B cell (primary cell): ENCODE measurements around the gene OR4K1. TPM values are rescaled to one million over a fixed set of nuclear protein-coding genes. Genes with fewer than 3 reads are reported as not detected.

Experiments
- ATAC-seq: fragments of 200-7000 bp; cut with Tn5 transposase; one replicate; pipeline ENCODE4 v1.10.0; 2021; ENCODE audit warnings: low read depth, mild to moderate bottlenecking, moderate number of reproducible peaks, moderate library complexity
- CTCF ChIA-PET: fragments of 350-600 bp; sonication (Branson Sonifier 250); formaldehyde crosslinking; loops from one replicate; lab custom pipeline; 2021; ENCODE audit warnings: antibody characterized with exemption, inconsistent platforms; lab: Charles Lee
- POLR2A ChIA-PET: fragments of 350-600 bp; sonication (Branson Sonifier 250); formaldehyde crosslinking; loops from one replicate; lab custom pipeline; 2021; ENCODE audit warnings: antibody characterized with exemption; lab: Charles Lee
- DNase-seq: peaks from one replicate; pipeline ENCODE4 v3.0.0; 2013
- H2AFZ ChIP-seq: 2 replicates; pipeline ENCODE4 v1.6.1; 2012; ENCODE audit warnings: mild to moderate bottlenecking, low read depth, low read length; ENCODE audit not compliant: insufficient read depth, poor library complexity, severe bottlenecking
- H3K27ac ChIP-seq, 2 donors: 1 replicate in 1 of 2; 2 replicates in 1 of 2; pipeline ENCODE4 v1.5.1; 2012 to 2013; ENCODE audit warnings: low read length in 2 of 2, mild to moderate bottlenecking in 2 of 2, moderate library complexity in 1 of 2
- H3K27me3 ChIP-seq, 4 experiments: fragments of 200-600 bp in 1 of 4; sonication (generic) in 1 of 4; replicated peaks in 1 of 4; 1 replicate in 2 of 4; 2 replicates in 2 of 4; pipeline versions ENCODE4 v1.6.1 to v1.7.0; 2013 to 2016; ENCODE audit warnings: low read length in 3 of 4, mild to moderate bottlenecking in 2 of 4, mixed read lengths in 1 of 4, moderate library complexity in 1 of 4; ENCODE audit not compliant: insufficient read depth in 4 of 4, control insufficient read depth in 3 of 4; ENCODE audit errors: control extremely low read depth in 1 of 4
- H3K36me3 ChIP-seq, 2 experiments: replicated peaks in 1 of 2; 1 replicate in 1 of 2; 2 replicates in 1 of 2; pipeline versions ENCODE4 v1.6.1 to v1.7.1; 2013; ENCODE audit warnings: low read length in 1 of 2; ENCODE audit not compliant: insufficient read depth in 2 of 2, control insufficient read depth in 1 of 2; ENCODE audit errors: control extremely low read depth in 1 of 2, extremely low read depth in 1 of 2
- H3K4me1 ChIP-seq, 2 donors: fragments of 200-600 bp in 1 of 2; sonication (generic) in 1 of 2; 1 replicate in 1 of 2; 2 replicates in 1 of 2; pipeline versions ENCODE4 v1.5.1 to v1.6.1; 2013 to 2017; ENCODE audit warnings: low read length in 2 of 2; ENCODE audit not compliant: control insufficient read depth in 2 of 2, insufficient read depth in 2 of 2
- H3K4me2 ChIP-seq: replicated peaks from 2 replicates; pipeline ENCODE3; 2012; ENCODE audit warnings: mild to moderate bottlenecking, low read depth, low read length; ENCODE audit not compliant: poor library complexity, severe bottlenecking
- H3K4me3 ChIP-seq, 5 experiments: fragments of 200-600 bp in 1 of 5; sonication (generic) in 1 of 5; 1 replicate in 3 of 5; 2 replicates in 2 of 5; pipeline versions ENCODE4 v1.5.1 to v1.7.0; 2011 to 2016; ENCODE audit warnings: low read length in 4 of 5, mild to moderate bottlenecking in 4 of 5, low read depth in 2 of 5, control low read depth in 1 of 5, moderate library complexity in 1 of 5; ENCODE audit not compliant: insufficient read depth in 1 of 5; ENCODE audit errors: control extremely low read depth in 1 of 5, extremely low read depth in 1 of 5
- H3K79me2 ChIP-seq: fragments of 200-600 bp; sonication (generic); one replicate; pipeline ENCODE4 v1.6.0; 2016; ENCODE audit warnings: low read length; ENCODE audit not compliant: control insufficient read depth, insufficient read depth
- H3K9ac ChIP-seq: fragments of 200-600 bp; sonication (generic); 2 replicates; pipeline ENCODE4 v1.6.1; 2017; ENCODE audit warnings: mild to moderate bottlenecking, low read length, moderate library complexity
- H3K9me3 ChIP-seq, 3 donors: one replicate each; pipeline versions ENCODE4 v1.6.1 to v1.7.1; 2013; ENCODE audit warnings: low read length in 2 of 3; ENCODE audit not compliant: control insufficient read depth in 2 of 3, insufficient read depth in 1 of 3; ENCODE audit errors: control extremely low read depth in 1 of 3
- H4K20me1 ChIP-seq: 2 replicates; pipeline ENCODE4 v1.6.0; 2012; ENCODE audit warnings: mild to moderate bottlenecking, low read length; ENCODE audit not compliant: insufficient read depth, control insufficient read depth, poor library complexity, severe bottlenecking
- H3K27ac Mint-ChIP-seq: one replicate; pipeline ENCODE4 v1.8.0; 2021; ENCODE audit warnings: mixed read lengths
- H3K27me3 Mint-ChIP-seq: one replicate; pipeline ENCODE4 v1.8.0; 2021; ENCODE audit warnings: mixed read lengths
- H3K4me1 Mint-ChIP-seq: one replicate; pipeline ENCODE4 v1.8.0; 2021; ENCODE audit warnings: mixed read lengths
- H3K4me3 Mint-ChIP-seq: one replicate; pipeline ENCODE4 v1.8.0; 2021; ENCODE audit warnings: mixed read lengths
- H3K9me3 Mint-ChIP-seq: one replicate; pipeline ENCODE4 v1.8.0; 2022; ENCODE audit warnings: mixed read lengths; ENCODE audit not compliant: insufficient read depth
- CTCF ChIP-seq: fragments of 200-600 bp; IDR thresholded peaks from one replicate; pipeline ENCODE4 v1.8.0; 2022; ENCODE audit warnings: antibody characterized with exemption, mild to moderate bottlenecking
- EZH2 ChIP-seq: IDR thresholded peaks from 2 replicates; pipeline ENCODE4 v1.6.1; 2012; ENCODE audit warnings: borderline replicate concordance, low read depth, mild to moderate bottlenecking, moderate library complexity, low read length; ENCODE audit not compliant: insufficient read depth, poor library complexity, severe bottlenecking
- WGBS: methylation state at CpG from one replicate; pipeline ENCODE4 v1.1.5; 2013; ENCODE audit warnings: missing lambda C conversion rate; ENCODE audit not compliant: insufficient coverage; 5-methylcytosine and 5-hydroxymethylcytosine counted together
- intact Hi-C: fragments of 100-400 bp; cut with micrococcal nuclease; formaldehyde crosslinking; loops from one replicate; pipeline ENCODE4 v1.10.0; 2022
- polyA plus RNA-seq: library from polyadenylated mRNA; depleted of rRNA; stranded (reverse); fragments of >200 nt; gene quantifications from 2 replicates; pipeline ENCODE4 v1.2.3, GENCODE V29; 2012
- total RNA-seq, 2 donors: library from RNA; stranded (reverse); fragments of 120-200 nt in 1 of 2; gene quantifications; 1 replicate in 1 of 2; 2 replicates in 1 of 2; pipeline versions ENCODE4 v1.2.3 to v1.2.4, GENCODE V29; 2013 to 2022

The OR4K1 gene
- total and polyA plus RNA-seq, 2 donors (not counting 1 experiment from before 2014, with no cell fraction given), result not detected

DNA sequence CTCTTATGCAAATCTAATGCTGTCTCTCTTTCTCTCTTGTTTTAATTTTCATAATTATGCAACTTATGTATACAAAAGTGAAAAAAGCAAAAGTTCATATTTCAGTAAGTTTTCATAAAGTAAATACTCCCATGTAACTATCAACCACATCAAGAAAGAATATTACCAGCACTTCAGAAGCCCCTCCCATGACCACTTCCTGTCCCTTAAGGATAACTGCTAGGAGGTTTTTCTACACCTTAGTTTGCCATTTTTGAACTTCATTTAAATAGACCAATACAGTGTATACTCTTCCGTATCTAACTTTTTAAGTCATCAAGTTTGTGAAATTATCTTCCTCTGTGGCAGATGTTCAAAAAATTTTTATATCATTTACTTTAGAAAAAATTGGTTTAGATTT is 44.1 kb downstream of the OR4K1 start:
- H3K4me1 ChIP-seq, result no peaks in the 10 kb centered on the region
- H3K4me3 ChIP-seq, result no peak overlapping the region
- Mint-ChIP-seq H3K9me3 (no peaks in the 10 kb centered on the region), H3K27me3 (no peaks in the 10 kb centered on the region), H3K4me3 (no peak overlapping the region), H3K4me1 (no peaks in the 10 kb centered on the region), H3K27ac (no peak overlapping the region)
- no peaks in the 10 kb centered on the region for H4K20me1 ChIP-seq
- H3K79me2 ChIP-seq, result no peaks in the 10 kb centered on the region
- POLR2A ChIA-PET, result no interaction called here
- ATAC-seq (no peak), DNase-seq (no peak)
- CTCF ChIA-PET, result no interaction called here
- H3K9me3 ChIP-seq, result no peaks in the 10 kb centered on the region
- no peak overlapping the region for H2AFZ ChIP-seq
- TF ChIP-seq EZH2, result no peak
- no peak for TF ChIP-seq CTCF
- H3K27me3 ChIP-seq, result no peaks in the 10 kb centered on the region
- WGBS, result no CpG with 5 or more reads among the region's 1 CpG
- H3K27ac ChIP-seq, result no peak overlapping the region
- H3K36me3 ChIP-seq, result no peaks in the 10 kb centered on the region
- H3K4me2 ChIP-seq, result no peak overlapping the region
- intact Hi-C loops, result no loop called here
- no peak overlapping the region for H3K9ac ChIP-seq

- TF ChIP-seq EZH2 (no peak), CTCF (no peak)
- H3K27ac Mint-ChIP-seq, result no peak within 1 kb of the TSS
- no peak within 1 kb of the TSS for H3K27ac ChIP-seq
- no peaks in the 10 kb centered on the region for H3K4me1 ChIP-seq
- CTCF ChIA-PET, result no interaction called here
- WGBS, result no CpG with 5 or more reads among the region's 3 CpGs
- no peaks in the 10 kb centered on the region for H3K27me3 ChIP-seq
- no peaks in the 10 kb centered on the region for H4K20me1 ChIP-seq
- no peak for ATAC-seq
- H2AFZ ChIP-seq, result no peak within 1 kb of the TSS
- no peaks in the 10 kb centered on the region for H3K9me3 Mint-ChIP-seq
- H3K4me2 ChIP-seq, result no peak within 1 kb of the TSS
- H3K27me3 Mint-ChIP-seq, result no peaks in the 10 kb centered on the region
- H3K9ac ChIP-seq, result no peak within 1 kb of the TSS
- POLR2A ChIA-PET, result no interaction called here
- no peak for DNase-seq
- H3K36me3 ChIP-seq, result no peaks in the 10 kb centered on the region
- no peak within 1 kb of the TSS for H3K4me3 ChIP-seq
- H3K4me3 Mint-ChIP-seq, result no peak within 1 kb of the TSS
- no peaks in the 10 kb centered on the region for H3K79me2 ChIP-seq
- H3K9me3 ChIP-seq, result no peaks in the 10 kb centered on the region
- intact Hi-C loops, result no loop called here
- H3K4me1 Mint-ChIP-seq, result no peaks in the 10 kb centered on the region
These were observed 44.6 kb downstream of the OR4K1 start, which contains the start of gene OR4K15 for GRCh38 chr14:19975291-19975690. Gene OR4K15 (plus strand): TSS chr14:19975591. CDS start chr14:19975591, 0 bp downstream.

Other genes starting within 250 kb of the OR4K1 start
- gene OR11H2, start 217.0 kb upstream of the OR4K1 start, total RNA-seq, result not detected in 2 replicates
- not detected in 2 replicates for gene OR11H2, start 217.0 kb upstream of the OR4K1 start, polyA plus RNA-seq
- gene OR4Q3, start 187.3 kb upstream of the OR4K1 start, total RNA-seq, result not detected in 2 replicates
- not detected in 2 replicates for gene OR4Q3, start 187.3 kb upstream of the OR4K1 start, polyA plus RNA-seq
- not detected in 2 replicates for gene OR4M1, start 157.4 kb upstream of the OR4K1 start, total RNA-seq
- not detected in 2 replicates for gene OR4M1, start 157.4 kb upstream of the OR4K1 start, polyA plus RNA-seq
- not detected in 2 replicates for gene OR4N2, start 127.1 kb upstream of the OR4K1 start, total RNA-seq
- gene OR4N2, start 127.1 kb upstream of the OR4K1 start, polyA plus RNA-seq, result not detected in 2 replicates
- gene OR4K2, start 55.8 kb upstream of the OR4K1 start, total RNA-seq, result not detected in 2 replicates
- gene OR4K2, start 55.8 kb upstream of the OR4K1 start, polyA plus RNA-seq, result not detected in 2 replicates
- not detected in 2 replicates for gene OR4K5, start 10.3 kb upstream of the OR4K1 start, total RNA-seq
- not detected in 2 replicates for gene OR4K5, start 10.3 kb upstream of the OR4K1 start, polyA plus RNA-seq
- gene OR4K15, start 44.7 kb downstream of the OR4K1 start, total RNA-seq, result not detected in 2 replicates
- gene OR4K15, start 44.7 kb downstream of the OR4K1 start, polyA plus RNA-seq, result not detected in 2 replicates
- gene OR4Q2, start 71.2 kb downstream of the OR4K1 start, total RNA-seq, result not detected in 2 replicates
- gene OR4Q2, start 71.2 kb downstream of the OR4K1 start, polyA plus RNA-seq, result not detected in 2 replicates
- not detected in 2 replicates for gene OR4K14, start 88.4 kb downstream of the OR4K1 start, total RNA-seq
- not detected in 2 replicates for gene OR4K14, start 88.4 kb downstream of the OR4K1 start, polyA plus RNA-seq
- gene OR4K13, start 105.1 kb downstream of the OR4K1 start, total RNA-seq, result not detected in 2 replicates
- not detected in 2 replicates for gene OR4K13, start 105.1 kb downstream of the OR4K1 start, polyA plus RNA-seq
- not detected in 2 replicates for gene OR4L1, start 129.1 kb downstream of the OR4K1 start, total RNA-seq
- not detected in 2 replicates for gene OR4L1, start 129.1 kb downstream of the OR4K1 start, polyA plus RNA-seq
- gene OR4K17, start 179.8 kb downstream of the OR4K1 start, total RNA-seq, result not detected in 2 replicates
- not detected in 2 replicates for gene OR4K17, start 179.8 kb downstream of the OR4K1 start, polyA plus RNA-seq
- gene OR4N5, start 207.9 kb downstream of the OR4K1 start, total RNA-seq, result not detected in 2 replicates
- not detected in 2 replicates for gene OR4N5, start 207.9 kb downstream of the OR4K1 start, polyA plus RNA-seq